ENCODE results near the gene MID1. TPM values are rescaled to one million over a fixed set of nuclear protein-coding genes. Genes with fewer than 3 reads are reported as not detected.

The MID1 gene
- total RNA-seq, 2 donors from 2014 or later = 38.3 to 44.9 TPM

DNA sequence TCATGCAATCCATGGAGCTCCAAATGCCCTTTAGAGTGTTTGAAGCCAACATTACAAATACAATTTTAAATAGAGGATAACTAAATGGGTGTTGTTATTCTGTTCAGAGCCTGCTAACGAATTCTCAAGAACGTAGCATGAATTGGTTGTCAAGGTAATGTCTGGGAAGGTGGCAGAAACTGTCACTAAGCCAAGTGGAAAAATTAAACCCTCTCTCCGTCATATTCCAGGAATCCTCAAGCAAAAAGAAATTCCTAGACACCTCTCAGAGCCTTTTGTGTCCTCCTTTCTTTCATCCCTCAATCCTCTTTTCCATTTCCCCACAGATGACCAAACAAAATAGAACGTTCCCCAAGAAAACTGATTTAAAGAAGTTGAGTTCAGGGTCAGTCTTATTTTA, 204.0 kb downstream of the MID1 start:
- H3K36me3 ChIP-seq = no peaks in the 10 kb centered on the region
- no peak overlapping the region for H3K4me3 ChIP-seq
- no peak overlapping the region for H3K27ac ChIP-seq
- TF ChIP-seq, protein P1, sequence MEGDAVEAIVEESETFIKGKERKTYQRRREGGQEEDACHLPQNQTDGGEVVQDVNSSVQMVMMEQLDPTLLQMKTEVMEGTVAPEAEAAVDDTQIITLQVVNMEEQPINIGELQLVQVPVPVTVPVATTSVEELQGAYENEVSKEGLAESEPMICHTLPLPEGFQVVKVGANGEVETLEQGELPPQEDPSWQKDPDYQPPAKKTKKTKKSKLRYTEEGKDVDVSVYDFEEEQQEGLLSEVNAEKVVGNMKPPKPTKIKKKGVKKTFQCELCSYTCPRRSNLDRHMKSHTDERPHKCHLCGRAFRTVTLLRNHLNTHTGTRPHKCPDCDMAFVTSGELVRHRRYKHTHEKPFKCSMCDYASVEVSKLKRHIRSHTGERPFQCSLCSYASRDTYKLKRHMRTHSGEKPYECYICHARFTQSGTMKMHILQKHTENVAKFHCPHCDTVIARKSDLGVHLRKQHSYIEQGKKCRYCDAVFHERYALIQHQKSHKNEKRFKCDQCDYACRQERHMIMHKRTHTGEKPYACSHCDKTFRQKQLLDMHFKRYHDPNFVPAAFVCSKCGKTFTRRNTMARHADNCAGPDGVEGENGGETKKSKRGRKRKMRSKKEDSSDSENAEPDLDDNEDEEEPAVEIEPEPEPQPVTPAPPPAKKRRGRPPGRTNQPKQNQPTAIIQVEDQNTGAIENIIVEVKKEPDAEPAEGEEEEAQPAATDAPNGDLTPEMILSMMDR (IDR thresholded peaks at IDR 0.05) = no peak
- H3K9ac ChIP-seq (ENCODE audit: low read depth in 2 of 2, low read length in 2 of 2) = no peak overlapping the region
- DNase-seq = no peak
- H3K27me3 ChIP-seq = no peaks in the 10 kb centered on the region
- intact Hi-C loops (cut with DNase I) = no loop called here
- no peaks in the 10 kb centered on the region for H3K9me3 ChIP-seq
- no peaks in the 10 kb centered on the region for H3K4me1 ChIP-seq

DNA sequence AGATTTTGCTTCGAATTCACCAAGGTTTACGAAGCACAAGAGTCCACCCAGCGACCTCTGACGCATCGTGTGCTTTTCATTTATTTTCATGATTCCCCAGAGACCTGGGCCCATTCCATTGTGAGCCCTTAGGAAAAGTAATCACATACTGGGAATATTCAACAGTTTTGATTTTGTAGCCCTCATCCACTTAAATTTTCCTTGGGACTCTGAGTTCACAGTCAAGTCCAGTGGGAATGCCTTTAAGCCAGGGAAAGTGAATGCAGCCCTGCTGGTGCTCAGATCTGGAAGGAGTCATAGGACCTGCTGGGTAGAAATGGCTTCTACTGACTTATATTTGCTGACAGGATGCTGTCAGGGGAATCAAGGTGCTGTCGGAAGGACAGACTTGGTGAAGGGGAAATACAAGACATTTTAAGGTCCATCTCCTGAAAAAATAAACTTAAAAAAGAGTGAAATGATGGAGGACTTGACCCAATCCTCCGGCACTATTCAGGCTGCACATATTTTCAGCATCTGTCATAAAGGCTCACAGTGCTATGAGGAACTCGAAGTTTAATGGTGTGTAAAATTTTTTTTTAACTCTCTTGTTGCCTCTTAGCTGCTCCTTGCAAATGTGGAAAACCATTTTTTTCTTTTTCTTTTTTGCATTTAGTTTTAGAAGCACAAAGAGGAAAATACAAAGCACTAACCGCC, 204.9 kb downstream of the MID1 start:
- TF ChIP-seq, protein P1 (IDR thresholded peaks at IDR 0.05) = no peak
- no peak overlapping the region for H3K9ac ChIP-seq (ENCODE audit: low read depth in 2 of 2, low read length in 2 of 2)
- intact Hi-C loops (cut with DNase I) = no loop called here
- DNase-seq = no peak
- H3K36me3 ChIP-seq = no peaks in the 10 kb centered on the region
- H3K4me1 ChIP-seq = no peaks in the 10 kb centered on the region
- no peaks in the 10 kb centered on the region for H3K9me3 ChIP-seq
- no peaks in the 10 kb centered on the region for H3K27me3 ChIP-seq
- H3K4me3 ChIP-seq = no peak overlapping the region
- H3K27ac ChIP-seq = no peak overlapping the region

DNA sequence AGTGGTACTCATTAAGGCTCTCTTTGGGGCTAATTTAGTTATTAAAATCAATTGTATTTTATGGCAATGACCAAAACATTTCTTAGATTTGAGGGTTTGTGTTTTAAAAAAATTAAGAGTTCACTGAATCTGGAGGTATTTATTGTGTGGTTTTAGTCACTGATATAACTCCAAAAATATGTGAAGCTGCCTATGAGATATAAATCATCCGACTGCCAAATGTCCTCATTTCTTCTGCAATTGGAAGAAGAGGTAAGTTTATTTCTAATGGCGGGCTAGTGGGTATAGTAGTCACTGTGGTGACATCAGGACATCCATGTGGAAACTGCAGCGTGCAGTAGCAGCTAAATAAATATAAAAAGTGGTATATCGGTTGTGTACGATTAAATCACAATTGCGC, 205.5 kb downstream of the MID1 start:
- TF ChIP-seq, protein P1 (IDR thresholded peaks at IDR 0.05) = no peak
- no peaks in the 10 kb centered on the region for H3K9me3 ChIP-seq
- no peak overlapping the region for H3K9ac ChIP-seq (ENCODE audit: low read depth in 2 of 2, low read length in 2 of 2)
- DNase-seq = no peak
- intact Hi-C loops (cut with DNase I) = no loop called here
- H3K36me3 ChIP-seq = no peaks in the 10 kb centered on the region
- no peak overlapping the region for H3K27ac ChIP-seq
- H3K27me3 ChIP-seq = no peaks in the 10 kb centered on the region
- no peak overlapping the region for H3K4me3 ChIP-seq
- no peaks in the 10 kb centered on the region for H3K4me1 ChIP-seq

DNA sequence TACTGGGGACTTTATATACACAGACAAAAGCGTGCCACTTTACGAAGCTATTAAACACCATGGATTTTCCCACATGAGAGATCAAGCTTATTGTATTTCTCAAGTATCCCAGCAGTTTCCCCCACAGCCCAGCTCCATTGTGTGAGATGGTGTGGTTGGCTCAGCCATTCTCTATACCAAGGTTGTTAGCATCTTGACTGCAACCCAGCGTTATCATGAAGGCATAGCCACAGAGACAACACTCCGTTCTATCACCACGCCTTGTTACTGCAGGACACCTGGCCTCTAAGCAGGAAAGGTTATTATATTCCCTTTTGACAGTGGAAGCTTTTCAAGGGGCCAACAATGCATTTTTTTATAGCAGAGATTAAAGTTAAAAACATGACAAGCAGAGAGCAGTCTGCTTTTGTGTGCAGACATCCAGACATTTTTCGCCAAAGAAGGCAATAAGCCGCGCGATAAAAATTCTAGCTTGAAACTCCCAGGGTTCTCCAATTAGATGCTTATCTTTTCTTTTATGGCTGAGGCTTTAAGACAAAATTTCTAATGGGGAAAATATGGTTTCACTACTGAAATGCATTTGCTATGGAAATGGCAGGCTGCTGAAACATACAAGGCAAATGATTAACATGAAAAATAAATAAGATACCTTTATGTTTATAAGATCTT, 206.1 kb downstream of the MID1 start:
- H3K9me3 ChIP-seq = no peaks in the 10 kb centered on the region
- no peaks in the 10 kb centered on the region for H3K36me3 ChIP-seq
- TF ChIP-seq, protein P1 (IDR thresholded peaks at IDR 0.05) = no peak
- no peak overlapping the region for H3K27ac ChIP-seq
- no peak overlapping the region for H3K4me3 ChIP-seq
- intact Hi-C loops (cut with DNase I) = no loop called here
- H3K4me1 ChIP-seq = no peaks in the 10 kb centered on the region
- no peaks in the 10 kb centered on the region for H3K27me3 ChIP-seq
- no peak for DNase-seq
- H3K9ac ChIP-seq (ENCODE audit: low read depth in 2 of 2, low read length in 2 of 2) = no peak overlapping the region

DNA sequence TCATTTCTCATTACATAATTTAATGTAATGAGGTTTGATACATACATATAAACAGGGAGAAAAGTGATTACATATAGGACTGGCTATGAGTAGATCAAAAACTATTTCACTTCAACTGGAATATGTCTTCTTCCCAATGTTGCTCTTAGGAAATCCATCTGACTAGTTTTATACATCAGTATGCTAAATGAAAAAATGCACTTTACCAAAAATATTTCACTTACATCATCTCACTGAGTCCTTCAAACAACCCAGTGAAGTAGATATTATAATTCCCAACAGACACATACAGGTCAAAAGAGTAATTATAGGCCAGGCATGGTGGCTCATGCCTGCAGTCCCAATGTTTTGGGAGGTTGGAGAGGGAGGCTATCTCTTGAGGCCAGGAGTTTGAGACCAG, 215.9 kb downstream of the MID1 start:
- H3K4me1 ChIP-seq = no peaks in the 10 kb centered on the region
- no peak for DNase-seq
- H3K9ac ChIP-seq (ENCODE audit: low read depth in 2 of 2, low read length in 2 of 2) = no peak overlapping the region
- no peaks in the 10 kb centered on the region for H3K36me3 ChIP-seq
- H3K27me3 ChIP-seq = no peaks in the 10 kb centered on the region
- TF ChIP-seq, protein P1 (IDR thresholded peaks at IDR 0.05) = no peak
- no peak overlapping the region for H3K27ac ChIP-seq
- intact Hi-C loops (cut with DNase I) = no loop called here
- H3K9me3 ChIP-seq = no peaks in the 10 kb centered on the region
- no peak overlapping the region for H3K4me3 ChIP-seq

Measured in colonic mucosa (tissue), 4 donors.